H1 (cell line): Measurements from ENCODE around the gene ZMYM4. TPM values are rescaled to one million over a fixed set of nuclear protein-coding genes. Genes with fewer than 3 reads are reported as not detected.

Source experiments
- CTCF ChIA-PET: fragments of 300-600 bp; sonication (Branson Sonifier 250); formaldehyde crosslinking; loops from one replicate; lab custom pipeline; 2021; ENCODE audit not compliant: partially characterized antibody; lab: Charles Lee
- POLR2A ChIA-PET: fragments of 300-600 bp; sonication (Branson Sonifier 250); formaldehyde crosslinking; loops from one replicate; lab custom pipeline; 2021; ENCODE audit warnings: inconsistent platforms; ENCODE audit not compliant: partially characterized antibody; lab: Charles Lee
- DNase-seq, 2 experiments: peaks; one replicate each; pipeline versions ENCODE4 v3.0.0 to v3.0.0-alpha.2; 2010 to 2022; ENCODE audit warnings: low spot score in 2 of 2, low read depth in 1 of 2, mixed read lengths in 1 of 2
- FAIRE-seq: peaks from 2 replicates; lab custom pipeline; 2011; peaks lifted over from hg19 to GRCh38; lab: Jason Lieb, UNC
- H2AFZ ChIP-seq: 2 replicates; pipeline ENCODE4 v1.8.1; 2012; ENCODE audit warnings: low read length, inconsistent platforms
- H2AK5ac ChIP-seq: 2 replicates; pipeline ENCODE4 v1.6.1; 2013; ENCODE audit warnings: low read depth, low read length
- H2BK120ac ChIP-seq: replicated peaks from 2 replicates; pipeline ENCODE3; 2013; ENCODE audit warnings: low read depth, low read length, inconsistent platforms
- H2BK12ac ChIP-seq: 2 replicates; pipeline ENCODE4 v1.6.1; 2013; ENCODE audit warnings: low read depth, low read length
- H2BK15ac ChIP-seq: 2 replicates; pipeline ENCODE4 v1.6.1; 2013; ENCODE audit warnings: low read length
- H2BK20ac ChIP-seq: 2 replicates; pipeline ENCODE4 v1.6.1; 2013; ENCODE audit warnings: low read length
- H2BK5ac ChIP-seq: 2 replicates; pipeline ENCODE4 v1.6.1; 2013; ENCODE audit warnings: low read depth, low read length
- H3K14ac ChIP-seq: 2 replicates; pipeline ENCODE4 v1.6.1; 2013; ENCODE audit warnings: inconsistent platforms; ENCODE audit not compliant: insufficient read length
- H3K18ac ChIP-seq: 2 replicates; pipeline ENCODE4 v1.6.1; 2013; ENCODE audit warnings: low read length; ENCODE audit errors: extremely low read depth
- H3K23ac ChIP-seq: 2 replicates; pipeline ENCODE4 v1.6.1; 2013; ENCODE audit warnings: inconsistent platforms; ENCODE audit not compliant: insufficient read length
- H3K23me2 ChIP-seq: 2 replicates; pipeline ENCODE4 v1.6.1; 2013; ENCODE audit warnings: low read depth, low read length
- H3K27ac ChIP-seq: 2 replicates; pipeline ENCODE4 v1.6.1; 2011; ENCODE audit warnings: low read depth, low read length, inconsistent platforms
- H3K27me3 ChIP-seq, 4 experiments: replicated peaks in 1 of 4; 1 replicate in 1 of 4; 2 replicates in 3 of 4; pipeline versions ENCODE4 v1.6.1 to v1.8.1; 2011 to 2013; ENCODE audit warnings: low read length in 3 of 4, mild to moderate bottlenecking in 3 of 4, inconsistent platforms in 2 of 4, mixed read lengths in 2 of 4, moderate library complexity in 1 of 4; ENCODE audit not compliant: control insufficient read depth in 3 of 4, insufficient read depth in 3 of 4; ENCODE audit errors: extremely low read depth in 1 of 4
- H3K36me3 ChIP-seq, 4 experiments: 2 replicates each; pipeline versions ENCODE4 v1.6.1 to v1.8.1; 2011 to 2013; ENCODE audit warnings: mild to moderate bottlenecking in 4 of 4, low read length in 3 of 4, moderate library complexity in 2 of 4, control low read depth in 1 of 4, inconsistent platforms in 1 of 4; ENCODE audit not compliant: insufficient read depth in 4 of 4, control insufficient read depth in 2 of 4
- H3K4ac ChIP-seq: replicated peaks from 2 replicates; pipeline ENCODE3; 2013; ENCODE audit warnings: low read length, low read depth, mixed read lengths, inconsistent platforms; ENCODE audit not compliant: insufficient read length
- H3K4me1 ChIP-seq, 4 experiments: replicated peaks in 1 of 4; 1 replicate in 1 of 4; 2 replicates in 3 of 4; pipeline versions ENCODE4 v1.6.1 to v1.8.1; 2011 to 2013; ENCODE audit warnings: low read length in 3 of 4, inconsistent platforms in 2 of 4, mixed read lengths in 1 of 4; ENCODE audit not compliant: insufficient read depth in 4 of 4, control insufficient read depth in 3 of 4
- H3K4me2 ChIP-seq, 2 experiments: 2 replicates each; pipeline versions ENCODE4 v1.6.1 to v1.8.1; 2011 to 2013; ENCODE audit warnings: low read depth in 2 of 2, low read length in 2 of 2, control low read depth in 1 of 2, inconsistent platforms in 1 of 2, mild to moderate bottlenecking in 1 of 2; ENCODE audit not compliant: insufficient read depth in 1 of 2
- H3K4me3 ChIP-seq, 4 experiments: fragments of 200-600, 300-600 bp in 1 of 4; sonication (generic), shearing (Covaris generic), sonication (Bioruptor Twin) in 1 of 4; 2 replicates each; pipeline versions ENCODE4 v1.5.1 to v1.8.1; 2011 to 2016; ENCODE audit warnings: low read length in 4 of 4, low read depth in 3 of 4, control low read depth in 2 of 4, inconsistent platforms in 2 of 4, mild to moderate bottlenecking in 2 of 4, mixed read lengths in 1 of 4, moderate library complexity in 1 of 4; ENCODE audit not compliant: insufficient read depth in 2 of 4; ENCODE audit errors: extremely low read depth in 1 of 4
- H3K56ac ChIP-seq: replicated peaks from 2 replicates; pipeline ENCODE3; 2013; ENCODE audit warnings: low read depth, mild to moderate bottlenecking, mixed read lengths, low read length, inconsistent platforms; ENCODE audit not compliant: insufficient read length
- H3K79me1 ChIP-seq: 2 replicates; pipeline ENCODE4 v1.6.1; 2013; ENCODE audit warnings: low read depth, low read length, control low read depth
- H3K79me2 ChIP-seq, 2 experiments: 2 replicates each; pipeline versions ENCODE4 v1.6.1 to v1.8.1; 2012 to 2013; ENCODE audit warnings: low read length in 2 of 2, mild to moderate bottlenecking in 2 of 2, inconsistent platforms in 1 of 2; ENCODE audit not compliant: insufficient read depth in 2 of 2, control insufficient read depth in 1 of 2
- H3K9ac ChIP-seq, 4 experiments: replicated peaks in 1 of 4; 1 replicate in 1 of 4; 2 replicates in 3 of 4; pipeline versions ENCODE4 v1.6.1 to v1.8.1; 2011 to 2013; ENCODE audit warnings: low read depth in 3 of 4, low read length in 3 of 4, control low read depth in 2 of 4, mild to moderate bottlenecking in 2 of 4, moderate library complexity in 2 of 4, inconsistent platforms in 1 of 4; ENCODE audit errors: extremely low read depth in 1 of 4
- H3K9me3 ChIP-seq, 2 experiments: 2 replicates each; pipeline versions ENCODE4 v1.6.1 to v1.8.1; 2012 to 2013; ENCODE audit warnings: mild to moderate bottlenecking in 2 of 2, moderate library complexity in 2 of 2, control low read depth in 1 of 2, inconsistent platforms in 1 of 2, low read depth in 1 of 2, low read length in 1 of 2, mixed read lengths in 1 of 2; ENCODE audit not compliant: insufficient read depth in 2 of 2
- H4K20me1 ChIP-seq, 2 experiments: replicated peaks in 1 of 2; 2 replicates each; pipeline versions ENCODE3 to v1.8.1; 2011 to 2013; ENCODE audit warnings: inconsistent platforms in 2 of 2, low read length in 2 of 2, mild to moderate bottlenecking in 1 of 2; ENCODE audit not compliant: insufficient read depth in 2 of 2, control insufficient read depth in 1 of 2
- H4K5ac ChIP-seq: 2 replicates; pipeline ENCODE4 v1.6.1; 2013; ENCODE audit warnings: low read length, low read depth, mixed read lengths, inconsistent platforms; ENCODE audit not compliant: insufficient read length
- H4K8ac ChIP-seq: 2 replicates; pipeline ENCODE4 v1.8.0; 2013; ENCODE audit warnings: mild to moderate bottlenecking, moderate library complexity, low read length, inconsistent platforms; ENCODE audit not compliant: insufficient read depth; ENCODE audit errors: extremely low read depth
- H4K91ac ChIP-seq: replicated peaks from 2 replicates; pipeline ENCODE3; 2013; ENCODE audit warnings: low read length, mixed read lengths, inconsistent platforms; ENCODE audit not compliant: insufficient read length
- EGR1 ChIP-seq: IDR thresholded peaks from 2 replicates; pipeline ENCODE4 v1.6.1; 2011; ENCODE audit warnings: low read depth, low read length, borderline replicate concordance
- GTF2F1 ChIP-seq: IDR thresholded peaks from 2 replicates; pipeline ENCODE4 v1.6.1; 2012; ENCODE audit warnings: low read depth, low read length, improper control_type of control experiment, borderline replicate concordance
- RNF2 ChIP-seq: fragments of 200-900, 300-1000 bp; sonication (generic); IDR thresholded peaks from 2 replicates; pipeline ENCODE4 v1.7.1; 2016; ENCODE audit warnings: borderline replicate concordance, low read depth, mild to moderate bottlenecking, antibody characterized with exemption, low read length; ENCODE audit not compliant: poor library complexity, severe bottlenecking; ENCODE audit errors: missing control alignments
- RXRA ChIP-seq: IDR thresholded peaks from 2 replicates; pipeline ENCODE4 v1.6.1; 2011; ENCODE audit warnings: low read depth, mild to moderate bottlenecking, low read length, moderate library complexity; ENCODE audit not compliant: insufficient read depth
- TBP ChIP-seq: IDR thresholded peaks from 2 replicates; pipeline ENCODE4 v1.6.1; 2011; ENCODE audit warnings: low read depth, low read length, improper control_type of control experiment
- TCF12 ChIP-seq: IDR thresholded peaks from 2 replicates; pipeline ENCODE4 v1.6.1; 2011; ENCODE audit warnings: low read depth, mild to moderate bottlenecking, low read length
- ZNF274 ChIP-seq: IDR thresholded peaks from 2 replicates; pipeline ENCODE4 v1.7.0; 2012; ENCODE audit warnings: low read length, borderline replicate concordance; ENCODE audit errors: extremely low read depth
- WGBS, 2 experiments: shearing (Covaris generic) in 1 of 2; methylation state at CpG; one replicate each; pipeline versions ENCODE4 v1.1.6 to v1.1.7; 2013 to 2015; ENCODE audit warnings: low lambda C conversion rate in 2 of 2, mixed read lengths in 2 of 2, inconsistent platforms in 1 of 2, low coverage in 1 of 2, missing lambda C conversion rate in 1 of 2; ENCODE audit not compliant: insufficient replicate concordance in 2 of 2, insufficient coverage in 1 of 2, insufficient read length in 1 of 2; ENCODE audit errors: extremely low coverage in 1 of 2, missing lambda C conversion rate in 1 of 2; 5-methylcytosine and 5-hydroxymethylcytosine counted together
- polyA plus RNA-seq, 7 experiments: library from polyadenylated mRNA; depleted of rRNA in 3 of 7; stranded (reverse) in 5 of 7; unstranded in 2 of 7; fragments of >200 nt in 5 of 7; fragments of 200-250 nt in 2 of 7; gene quantifications; 1 replicate in 5 of 7; 2 replicates in 1 of 7; 4 replicates in 1 of 7; pipeline versions ENCODE4 v1.2.1 to v1.2.3, GENCODE V29; 2011 to 2013; ENCODE audit warnings: missing spikeins in 2 of 7, mixed read lengths in 2 of 7
- total RNA-seq: library from RNA; stranded (reverse); fragmentation: NEBNext Ultra II Directional; extraction: Animal tissue kit (Norgen Biotek cat#: 25700); gene quantifications from 2 replicates; pipeline ENCODE4 v1.2.1, GENCODE V29; 2021

ZMYM4 gene
- total and polyA plus RNA-seq, 2 of the 8 experiments (the other 6 are each of a cell fraction or from before 2014, with no cell fraction given), result 16.7 to 81.3 TPM

GRCh38 chr1:35448344-35448801 is 179.9 kb downstream of the ZMYM4 start:
- DNase-seq (no peak), FAIRE-seq (no peak)
- Histone ChIP-seq H3K79me2 (no peaks in the 10 kb centered on the region), H3K23ac (no peak overlapping the region), H3K79me1 (no peaks in the 10 kb centered on the region), H3K23me2 (no peaks in the 10 kb centered on the region), H2BK120ac (no peak overlapping the region), H2BK12ac (no peak overlapping the region), H3K36me3 (peaks cover 18 to 72% (median 34%) of the 10 kb centered on the region in 4 experiments), H3K4me1 (no peaks in the 10 kb centered on the region), H3K27me3 (no peaks in the 10 kb centered on the region), H2BK15ac (no peak overlapping the region), H3K4me2 (no peak overlapping the region), H4K91ac (no peak overlapping the region), H3K14ac (no peak overlapping the region), H2AFZ (no peak overlapping the region), H4K20me1 (no peaks in the 10 kb centered on the region), H3K4ac (no peak overlapping the region), H4K5ac (no peak overlapping the region), H3K18ac (no peak overlapping the region), H2AK5ac (no peak overlapping the region), H3K4me3 (no peak overlapping the region), H3K9ac (no peak overlapping the region), H2BK5ac (no peak overlapping the region)
- ChIA-PET CTCF (interaction anchor here (0.6 to 11.1 kb wide), 7 partner anchors 8 to 120 kb away, joined by 3 to 134 read pairs (median 7); partner anchors contain the start of genes KIAA0319L and NCDN), POLR2A (interaction anchor here (0.8 kb wide), 1 partner anchor 109 kb away, joined by 3 read pairs; the partner anchor contains the start of genes KIAA0319L and NCDN)
- 78% methylated on average over 3 of the region's 3 CpGs; no CpG with 5 or more reads in 1 of the 2 experiments for WGBS, 2 experiments
- TF ChIP-seq EGR1 (no peak), TBP (no peak), RNF2 (no peak), TCF12 (no peak), ZNF274 (no peak), GTF2F1 (no peak), RXRA (no peak)
- TF ChIP-seq, all 59 proteins: peak for 0
- Histone ChIP-seq H4K8ac (no peak overlapping the region), H3K9me3 (no peaks in the 10 kb centered on the region), H3K27ac (no peak overlapping the region), H2BK20ac (no peak overlapping the region), H3K56ac (no peak overlapping the region)
